Prostate gland (tissue), 2 donors: ENCODE measurements around the gene ABCC6.

Experiments used
- POLR2A ChIP-seq: fragments of 450-650 bp; IDR thresholded peaks from one replicate; pipeline ENCODE4 v1.6.1; 2016; ENCODE audit warnings: antibody characterized with exemption, mild to moderate bottlenecking
- POLR2AphosphoS5 ChIP-seq: sonication (generic); formaldehyde crosslinking; IDR thresholded peaks from one replicate; pipeline ENCODE4 v1.6.1; 2017; ENCODE audit warnings: antibody characterized with exemption
- TF ChIP-seq, protein P1 (sequence below), 4 experiments: fragments of 200-600 bp in 2 of 4; fragments of 450-650 bp in 2 of 4; sonication (generic) in 2 of 4; IDR thresholded peaks; 1 replicate in 3 of 4; 2 replicates in 1 of 4; pipeline ENCODE4 v1.5.1; 2016 to 2019; ENCODE audit warnings: antibody characterized with exemption in 4 of 4, mild to moderate bottlenecking in 2 of 4, moderate library complexity in 2 of 4

DNA sequence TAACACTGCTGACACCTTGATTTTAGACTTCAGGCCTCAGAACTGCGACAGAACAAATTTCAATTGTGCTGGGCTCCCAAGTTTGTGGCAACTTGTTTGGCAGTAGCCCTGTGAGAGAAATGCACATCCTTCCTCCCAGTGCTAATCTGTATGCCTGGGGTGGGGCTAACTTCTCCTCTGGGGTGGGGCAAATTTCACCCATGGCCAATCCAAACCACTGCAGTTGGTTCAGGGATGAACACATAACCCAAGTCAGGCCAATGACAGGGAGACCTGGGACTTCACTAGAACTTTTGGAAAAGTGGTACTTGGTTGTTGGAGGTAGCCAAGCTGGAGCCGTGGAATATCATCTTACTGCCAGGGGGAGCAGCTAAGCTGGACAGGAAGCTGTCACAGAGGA is 56.3 kb downstream of the ABCC6 start:
- no peak for TF ChIP-seq POLR2A
- TF ChIP-seq, protein P1, sequence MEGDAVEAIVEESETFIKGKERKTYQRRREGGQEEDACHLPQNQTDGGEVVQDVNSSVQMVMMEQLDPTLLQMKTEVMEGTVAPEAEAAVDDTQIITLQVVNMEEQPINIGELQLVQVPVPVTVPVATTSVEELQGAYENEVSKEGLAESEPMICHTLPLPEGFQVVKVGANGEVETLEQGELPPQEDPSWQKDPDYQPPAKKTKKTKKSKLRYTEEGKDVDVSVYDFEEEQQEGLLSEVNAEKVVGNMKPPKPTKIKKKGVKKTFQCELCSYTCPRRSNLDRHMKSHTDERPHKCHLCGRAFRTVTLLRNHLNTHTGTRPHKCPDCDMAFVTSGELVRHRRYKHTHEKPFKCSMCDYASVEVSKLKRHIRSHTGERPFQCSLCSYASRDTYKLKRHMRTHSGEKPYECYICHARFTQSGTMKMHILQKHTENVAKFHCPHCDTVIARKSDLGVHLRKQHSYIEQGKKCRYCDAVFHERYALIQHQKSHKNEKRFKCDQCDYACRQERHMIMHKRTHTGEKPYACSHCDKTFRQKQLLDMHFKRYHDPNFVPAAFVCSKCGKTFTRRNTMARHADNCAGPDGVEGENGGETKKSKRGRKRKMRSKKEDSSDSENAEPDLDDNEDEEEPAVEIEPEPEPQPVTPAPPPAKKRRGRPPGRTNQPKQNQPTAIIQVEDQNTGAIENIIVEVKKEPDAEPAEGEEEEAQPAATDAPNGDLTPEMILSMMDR (IDR thresholded peaks at IDR 0.05), result no peak
- no peak for TF ChIP-seq POLR2AphosphoS5
